GM12878 (cell line): ENCODE data around the gene ARHGAP22. TPM values are rescaled to one million over a fixed set of nuclear protein-coding genes. Genes with fewer than 3 reads are reported as not detected.

ENCODE experiments used
- ATAC-seq: fragments of 200-7000 bp; cut with Tn5 transposase; 3 replicates; pipeline ENCODE4 v1.9.1; 2020; ENCODE audit warnings: mild to moderate bottlenecking, moderate library complexity
- BruUV-seq: library from RNA; stranded (reverse); fragments of 400-500 nt; replicated peaks from 2 replicates; lab custom pipeline; 2021; lab: Mats Ljungman, UMichigan
- CTCF ChIA-PET: fragments of 300-600 bp; sonication (Branson Sonifier 250); formaldehyde crosslinking; extraction: SDS; loops from one replicate; lab custom pipeline; 2021; ENCODE audit warnings: inconsistent platforms; lab: Yijun Ruan, JAX
- POLR2A ChIA-PET: fragments of 350-600 bp; formaldehyde crosslinking; extraction: SDS; loops from one replicate; lab custom pipeline; 2021; ENCODE audit warnings: inconsistent platforms; lab: Charles Lee
- RAD21 ChIA-PET: fragments of 300-600 bp; sonication (Branson Sonifier 250); formaldehyde crosslinking; loops from one replicate; lab custom pipeline; 2023; ENCODE audit warnings: antibody characterized with exemption; ENCODE audit not compliant: unreplicated experiment; lab: Charles Lee
- SMC1A ChIA-PET: fragments of 300-600 bp; sonication (Branson Sonifier 250); formaldehyde crosslinking; loops from one replicate; lab custom pipeline; 2023; ENCODE audit not compliant: unreplicated experiment, uncharacterized antibody; lab: Charles Lee
- DNase-seq: peaks from one replicate; pipeline ENCODE4 v3.0.0-alpha.2; 2011; ENCODE audit warnings: low read depth, low spot score
- FAIRE-seq: peaks from 3 replicates; lab custom pipeline; 2011; peaks lifted over from hg19 to GRCh38; lab: Jason Lieb, UNC
- H2AFZ ChIP-seq: 2 replicates; pipeline ENCODE4 v1.6.0; 2011; ENCODE audit warnings: low read depth, low read length, control low read depth; ENCODE audit not compliant: control insufficient read depth
- H3K27ac ChIP-seq: 2 replicates; pipeline ENCODE4 v1.5.1; 2011; ENCODE audit warnings: control low read depth; ENCODE audit not compliant: control insufficient read depth, insufficient read depth
- H3K27me3 ChIP-seq, 2 experiments: replicated peaks in 1 of 2; 2 replicates each; pipeline versions ENCODE4 v1.6.0 to v1.6.1; 2011; ENCODE audit warnings: low read length in 1 of 2; ENCODE audit not compliant: control insufficient read depth in 2 of 2, insufficient read depth in 2 of 2
- H3K36me3 ChIP-seq, 2 experiments: 2 replicates each; pipeline ENCODE4 v1.5.1; 2011; ENCODE audit warnings: low read length in 1 of 2; ENCODE audit not compliant: control insufficient read depth in 2 of 2, insufficient read depth in 2 of 2
- H3K4me1 ChIP-seq: 2 replicates; pipeline ENCODE4 v1.6.1; 2011; ENCODE audit warnings: mild to moderate bottlenecking, low read length, moderate library complexity, mixed read lengths; ENCODE audit not compliant: control insufficient read depth, insufficient read depth
- H3K4me2 ChIP-seq: 2 replicates; pipeline ENCODE4 v1.6.0; 2011; ENCODE audit warnings: control low read depth; ENCODE audit not compliant: control insufficient read depth, insufficient read depth
- H3K4me3 ChIP-seq: fragments of 200-600 bp; sonication (generic); 2 replicates; pipeline ENCODE4 v1.5.1; 2016
- H3K79me2 ChIP-seq: 2 replicates; pipeline ENCODE4 v1.6.0; 2011; ENCODE audit warnings: low read length; ENCODE audit not compliant: control insufficient read depth, insufficient read depth
- H3K9ac ChIP-seq: 2 replicates; pipeline ENCODE4 v1.8.0; 2011; ENCODE audit warnings: low read length, control low read depth, mixed read lengths; ENCODE audit not compliant: control insufficient read depth, insufficient read depth
- H3K9me3 ChIP-seq: replicated peaks from 3 replicates; pipeline ENCODE4 v1.5.1; 2011; ENCODE audit warnings: mild to moderate bottlenecking, low read length; ENCODE audit not compliant: control insufficient read depth, insufficient read depth
- H4K20me1 ChIP-seq: 2 replicates; pipeline ENCODE4 v1.6.0; 2011; ENCODE audit not compliant: control insufficient read depth, insufficient read depth
- CBFB ChIP-seq: IDR thresholded peaks from 2 replicates; pipeline ENCODE4 v1.6.1; 2016; ENCODE audit warnings: antibody characterized with exemption, low read depth
- CEBPB ChIP-seq, 2 experiments: fragments of 150-350 bp in 1 of 2; IDR thresholded peaks; 2 replicates each; pipeline ENCODE4 v1.6.1; 2012 to 2014; ENCODE audit warnings: low read depth in 2 of 2, low read length in 2 of 2, borderline replicate concordance in 1 of 2, inconsistent platforms in 1 of 2
- CHD2 ChIP-seq: IDR thresholded peaks from 2 replicates; pipeline ENCODE4 v1.6.1; 2011; ENCODE audit warnings: low read depth, low read length, improper control_type of control experiment, borderline replicate concordance
- HDAC6 ChIP-seq: fragments of 200-600 bp; sonication (generic); IDR thresholded peaks from one replicate; pipeline ENCODE4 v1.8.0; 2017; ENCODE audit warnings: antibody characterized with exemption; ENCODE audit not compliant: unreplicated experiment
- JUND ChIP-seq: IDR thresholded peaks from 2 replicates; pipeline ENCODE4 v1.6.1; 2012; ENCODE audit warnings: low read depth, mild to moderate bottlenecking, low read length, improper control_type of control experiment, moderate library complexity
- MYB ChIP-seq: fragments of 150-350 bp; IDR thresholded peaks from 2 replicates; pipeline ENCODE4 v1.6.1; 2014; ENCODE audit warnings: mild to moderate bottlenecking, low read depth, low read length, borderline replicate concordance
- MYC ChIP-seq: IDR thresholded peaks from 2 replicates; pipeline ENCODE4 v1.6.1; 2011; ENCODE audit warnings: mild to moderate bottlenecking, low read length, moderate library complexity, inconsistent platforms; ENCODE audit not compliant: insufficient read depth, insufficient replicate concordance, insufficient read length, severe bottlenecking
- RUNX3 ChIP-seq: IDR thresholded peaks from 2 replicates; pipeline ENCODE4 v1.6.1; 2012; ENCODE audit warnings: low read length, inconsistent platforms
- SMARCA5 ChIP-seq: fragments of 450-650 bp; IDR thresholded peaks from 2 replicates; pipeline ENCODE4 v1.6.1; 2017; ENCODE audit warnings: mild to moderate bottlenecking
- SREBF1 ChIP-seq: IDR thresholded peaks from 2 replicates; pipeline ENCODE4 v1.6.1; 2012; ENCODE audit warnings: mild to moderate bottlenecking, low read length
- WGBS: methylation state at CpG from one replicate; pipeline ENCODE4 v1.1.6; 2016; ENCODE audit warnings: low lambda C conversion rate; ENCODE audit not compliant: insufficient replicate concordance, insufficient coverage; ENCODE audit errors: missing lambda C conversion rate; 5-methylcytosine and 5-hydroxymethylcytosine counted together
- in situ Hi-C: fragments of 300-500 bp; cut with MboI; formaldehyde crosslinking; loops from 9 replicates; pipeline ENCODE4 v1.14.3; 2018; ENCODE audit warnings: mixed read lengths
- intact Hi-C: fragments of 100-400 bp; cut with micrococcal nuclease; formaldehyde crosslinking; loops from one replicate; pipeline ENCODE4 v1.14.2; 2022; ENCODE audit not compliant: unreplicated experiment
- polyA plus RNA-seq, 11 experiments: library from polyadenylated mRNA; depleted of rRNA in 4 of 11; unstranded in 6 of 11; stranded (reverse) in 5 of 11; fragments of >200 nt; fragmentation: Nextera tagmentation in 4 of 11; fragmentation: Illumina TruSeq in 1 of 11; extraction: Ambion mirVana in 4 of 11; extraction: Trizol in 1 of 11; gene quantifications; 1 replicate in 1 of 11; 2 replicates in 10 of 11; pipeline versions ENCODE4 v1.2.1 to v1.2.3, GENCODE V29; 2011 to 2016; ENCODE audit warnings: inconsistent platforms in 2 of 11, missing spikeins in 2 of 11, low read depth in 1 of 11
- total RNA-seq, 4 experiments: library from RNA; depleted of rRNA in 3 of 4; stranded (reverse); fragments of >200 nt in 3 of 4; fragmentation: Illumina TruSeq in 1 of 4; extraction: Trizol in 1 of 4; gene quantifications; 2 replicates each; pipeline versions ENCODE4 v1.2.1 to v1.2.3, GENCODE V29; 2013 to 2021
- TF ChIP-seq, protein P1 (sequence below): fragments of 450-650 bp; IDR thresholded peaks from 2 replicates; pipeline ENCODE4 v1.6.1; 2016; ENCODE audit warnings: mild to moderate bottlenecking

ARHGAP22 gene
- total and polyA plus RNA-seq, 10 of the 15 experiments (the other 5 are each of a cell fraction or from before 2014, with no cell fraction given) = 0.07 to 0.61 (median 0.18) TPM; not detected in 5

DNA sequence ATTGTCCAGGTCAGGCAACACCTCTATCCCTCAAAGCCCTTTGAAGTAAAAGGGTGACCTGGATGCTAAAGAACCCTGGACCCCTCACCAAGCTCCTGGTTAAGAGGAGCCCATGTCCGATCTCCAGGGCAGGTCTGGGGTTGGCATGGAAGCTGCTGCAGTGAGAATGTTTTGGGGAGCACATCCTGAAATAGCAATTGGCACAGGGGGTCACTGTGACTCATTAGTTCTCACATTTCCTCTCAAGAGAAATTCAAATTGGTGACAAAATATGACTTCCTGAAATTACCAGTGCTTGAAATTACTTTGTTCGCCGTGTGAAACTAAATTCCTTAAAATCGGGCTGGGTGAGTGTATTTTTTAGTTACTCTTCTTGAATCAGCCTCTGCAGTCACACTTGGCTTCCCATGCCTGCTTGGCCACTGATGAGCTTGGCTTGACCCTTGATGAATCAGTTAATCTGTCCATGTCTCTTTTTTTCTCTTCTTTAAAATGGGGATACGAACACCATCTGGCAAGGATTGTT lies 18.8 kb upstream of the ARHGAP22 start:
- 20% methylated on average over 5 of the region's 5 CpGs for WGBS
- Histone ChIP-seq H3K9ac (no peak overlapping the region), H3K36me3 (no peaks in the 10 kb centered on the region), H3K27ac (no peak overlapping the region), H3K79me2 (no peaks in the 10 kb centered on the region), H3K27me3 (no peaks in the 10 kb centered on the region), H3K9me3 (no peaks in the 10 kb centered on the region; the same call in 2 of the 3 replicates), H3K4me3 (no peak overlapping the region), H3K4me1 (peaks cover 4% of the 10 kb centered on the region; the same call in 1 of the 2 replicates), H4K20me1 (no peaks in the 10 kb centered on the region), H3K4me2 (no peak overlapping the region), H2AFZ (no peak overlapping the region)
- TF ChIP-seq MYC = no peak
- TF ChIP-seq SMARCA5 = no peak
- TF ChIP-seq SREBF1 = no peak
- TF ChIP-seq CHD2 = no peak
- TF ChIP-seq CBFB = no peak
- TF ChIP-seq HDAC6 = no peak
- no peak for TF ChIP-seq MYB
- TF ChIP-seq CEBPB (IDR thresholded peaks at IDR 0.05; ENCODE audit: borderline replicate concordance in 1 of 2, low read depth in 2 of 2, low read length in 2 of 2) = no peak
- TF ChIP-seq, protein P1, sequence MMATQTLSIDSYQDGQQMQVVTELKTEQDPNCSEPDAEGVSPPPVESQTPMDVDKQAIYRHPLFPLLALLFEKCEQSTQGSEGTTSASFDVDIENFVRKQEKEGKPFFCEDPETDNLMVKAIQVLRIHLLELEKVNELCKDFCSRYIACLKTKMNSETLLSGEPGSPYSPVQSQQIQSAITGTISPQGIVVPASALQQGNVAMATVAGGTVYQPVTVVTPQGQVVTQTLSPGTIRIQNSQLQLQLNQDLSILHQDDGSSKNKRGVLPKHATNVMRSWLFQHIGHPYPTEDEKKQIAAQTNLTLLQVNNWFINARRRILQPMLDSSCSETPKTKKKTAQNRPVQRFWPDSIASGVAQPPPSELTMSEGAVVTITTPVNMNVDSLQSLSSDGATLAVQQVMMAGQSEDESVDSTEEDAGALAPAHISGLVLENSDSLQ = no peak
- no peak for TF ChIP-seq RUNX3
- no peak for TF ChIP-seq JUND
- ChIA-PET CTCF (interaction anchor here (0.7 to 4.9 kb wide), 9 partner anchors 9 to 99 kb away, joined by 3 to 56 read pairs (median 11); no protein-coding TSS in a partner anchor), POLR2A (interaction anchor here (1.4 to 5.0 kb wide), 3 partner anchors 9 to 14 kb away, joined by 3 to 26 read pairs (median 7); no protein-coding TSS in a partner anchor), RAD21 (interaction anchor here (1.0 to 4.6 kb wide), 5 partner anchors 9 to 32 kb away, joined by 3 to 33 read pairs (median 16); no protein-coding TSS in a partner anchor), SMC1A (interaction anchor here (0.7 to 8.5 kb wide), 10 partner anchors 8 to 409 kb away, joined by 3 to 76 read pairs (median 12); no protein-coding TSS in a partner anchor)
- FAIRE-seq = no peak
- no peak for ATAC-seq
- no TSS peak for BruUV-seq
- intact Hi-C loops = no loop called here
- in situ Hi-C loops = no loop called here
- no peak for DNase-seq
